Hepatocyte (in vitro differentiated cells): Measurements from ENCODE around the gene POLE4. TPM values are rescaled to one million over a fixed set of nuclear protein-coding genes. Genes with fewer than 3 reads are reported as not detected.

ENCODE experiments used
- DNase-seq: peaks from one replicate; pipeline ENCODE4 v3.0.0-alpha.2; 2016; ENCODE audit warnings: low spot score
- H2AFZ ChIP-seq: fragments of 200-600 bp; sonication (generic); 2 replicates; pipeline ENCODE4 v1.6.0; 2016; ENCODE audit warnings: antibody characterized with exemption, mild to moderate bottlenecking
- H3K27ac ChIP-seq: fragments of 200-600 bp; sonication (generic); 2 replicates; pipeline ENCODE4 v1.5.1; 2016; ENCODE audit warnings: mild to moderate bottlenecking
- H3K27me3 ChIP-seq: fragments of 200-600 bp; sonication (generic); 2 replicates; pipeline ENCODE4 v1.6.1; 2016
- H3K36me3 ChIP-seq: fragments of 200-600 bp; sonication (generic); replicated peaks from 2 replicates; pipeline ENCODE4 v1.5.1; 2016; ENCODE audit warnings: low read depth; ENCODE audit not compliant: insufficient read depth
- H3K4me1 ChIP-seq: fragments of 200-600 bp; sonication (generic); 2 replicates; pipeline ENCODE4 v1.5.1; 2016; ENCODE audit warnings: mild to moderate bottlenecking, moderate library complexity; ENCODE audit not compliant: insufficient read depth
- H3K4me2 ChIP-seq: fragments of 200-600 bp; sonication (generic); 2 replicates; pipeline ENCODE4 v1.6.0; 2016
- H3K4me3 ChIP-seq: fragments of 200-600 bp; sonication (generic); 2 replicates; pipeline ENCODE4 v1.5.1; 2016; ENCODE audit warnings: mild to moderate bottlenecking
- H3K79me2 ChIP-seq: fragments of 200-600 bp; sonication (generic); 2 replicates; pipeline ENCODE4 v1.6.0; 2017; ENCODE audit warnings: mild to moderate bottlenecking
- H3K9me2 ChIP-seq: fragments of 200-600 bp; sonication (generic); replicated peaks from 2 replicates; pipeline ENCODE4 v1.6.0; 2017; ENCODE audit warnings: mild to moderate bottlenecking; ENCODE audit not compliant: insufficient read depth
- H3K9me3 ChIP-seq: fragments of 200-600 bp; sonication (generic); 2 replicates; pipeline ENCODE4 v1.5.1; 2016; ENCODE audit warnings: low read depth, mild to moderate bottlenecking
- H4K20me1 ChIP-seq: fragments of 200-600 bp; sonication (generic); 2 replicates; pipeline ENCODE4 v1.6.0; 2016; ENCODE audit warnings: mild to moderate bottlenecking; ENCODE audit not compliant: insufficient read depth, poor library complexity, severe bottlenecking
- CTCF ChIP-seq: fragments of 200-600 bp; sonication (generic); IDR thresholded peaks from 2 replicates; pipeline ENCODE4 v1.5.1; 2016; ENCODE audit warnings: antibody characterized with exemption, mild to moderate bottlenecking; ENCODE audit not compliant: poor library complexity
- EZH2 ChIP-seq: fragments of 200-600 bp; sonication (generic); IDR thresholded peaks from 2 replicates; pipeline ENCODE4 v1.6.1; 2016; ENCODE audit warnings: antibody characterized with exemption, mild to moderate bottlenecking, borderline replicate concordance
- EZH2phosphoT487 ChIP-seq: fragments of 200-600 bp; sonication (generic); IDR thresholded peaks from one replicate; pipeline ENCODE4 v1.6.1; 2018; ENCODE audit warnings: antibody characterized with exemption, mild to moderate bottlenecking, low read depth, moderate library complexity; ENCODE audit not compliant: unreplicated experiment, severe bottlenecking
- WGBS: methylation state at CpG from one replicate; pipeline ENCODE4 v1.1.6; 2016; ENCODE audit warnings: low lambda C conversion rate; ENCODE audit errors: missing lambda C conversion rate; 5-methylcytosine and 5-hydroxymethylcytosine counted together
- polyA plus RNA-seq: library from polyadenylated mRNA; unstranded; fragments of >200 nt; fragmentation: Nextera tagmentation; extraction: Ambion mirVana; gene quantifications from 2 replicates; pipeline ENCODE4 v1.2.1, GENCODE V29; 2016
- total RNA-seq: library from RNA; depleted of rRNA; stranded (reverse); fragments of >200 nt; gene quantifications from 2 replicates; pipeline ENCODE4 v1.2.3, GENCODE V29; 2014

The POLE4 gene
- total and polyA plus RNA-seq, 2 experiments from 2014 or later = 20.8 to 160 TPM

- TF ChIP-seq EZH2phosphoT487 (no peak), EZH2 (no peak), CTCF (no peak)
- Histone ChIP-seq H3K27me3 (no peaks in the 10 kb centered on the region), H3K9me2 (no peaks in the 10 kb centered on the region), H3K27ac (no peak overlapping the region), H3K9me3 (no peaks in the 10 kb centered on the region), H3K4me1 (no peaks in the 10 kb centered on the region), H2AFZ (no peak overlapping the region), H3K4me3 (no peak overlapping the region), H3K4me2 (no peak overlapping the region), H4K20me1 (no peaks in the 10 kb centered on the region), H3K79me2 (no peaks in the 10 kb centered on the region), H3K36me3 (no peaks in the 10 kb centered on the region)
- DNase-seq = no peak
- WGBS = 94% methylated on average over 4 of the region's 4 CpGs
Measured at GRCh38 chr2:74944987-74945787, 13.3 kb upstream of the POLE4 start.

GRCh38 chr2:74945788-74946331 lies 12.6 kb upstream of the POLE4 start:
- Histone ChIP-seq H3K36me3 (no peaks in the 10 kb centered on the region), H3K4me1 (no peaks in the 10 kb centered on the region), H3K9me3 (no peaks in the 10 kb centered on the region), H4K20me1 (no peaks in the 10 kb centered on the region), H3K79me2 (peaks cover 5% of the 10 kb centered on the region), H3K27ac (no peak overlapping the region), H3K9me2 (no peaks in the 10 kb centered on the region), H3K27me3 (no peaks in the 10 kb centered on the region), H2AFZ (no peak overlapping the region), H3K4me3 (no peak overlapping the region), H3K4me2 (no peak overlapping the region)
- DNase-seq = no peak
- WGBS = 100% methylated on average over 1 of the region's 1 CpG
- no peak for TF ChIP-seq EZH2
- no peak for TF ChIP-seq CTCF
- no peak for TF ChIP-seq EZH2phosphoT487

GRCh38 chr2:74947703-74948102 lies 10.7 kb upstream of the POLE4 start:
- WGBS = 88% methylated on average over 4 of the region's 4 CpGs
- no peaks in the 10 kb centered on the region for H3K4me1 ChIP-seq
- TF ChIP-seq CTCF (no peak), EZH2phosphoT487 (no peak), EZH2 (no peak)
- H3K79me2 ChIP-seq = peaks cover 5% of the 10 kb centered on the region
- no peak overlapping the region for H3K27ac ChIP-seq
- no peak overlapping the region for H2AFZ ChIP-seq
- H3K36me3 ChIP-seq = no peaks in the 10 kb centered on the region
- no peaks in the 10 kb centered on the region for H3K9me3 ChIP-seq
- no peak overlapping the region for H3K4me2 ChIP-seq
- no peak for DNase-seq
- no peaks in the 10 kb centered on the region for H3K27me3 ChIP-seq
- no peak overlapping the region for H3K4me3 ChIP-seq
- no peaks in the 10 kb centered on the region for H3K9me2 ChIP-seq
- H4K20me1 ChIP-seq = no peaks in the 10 kb centered on the region
